ENCODE measurements around the gene ZNF595.
"Not testable (repeated sequence)": the region's sequence is repeated elsewhere in the genome, so short reads cannot be mapped to it uniquely, and the experiment has no call there.

DNA sequence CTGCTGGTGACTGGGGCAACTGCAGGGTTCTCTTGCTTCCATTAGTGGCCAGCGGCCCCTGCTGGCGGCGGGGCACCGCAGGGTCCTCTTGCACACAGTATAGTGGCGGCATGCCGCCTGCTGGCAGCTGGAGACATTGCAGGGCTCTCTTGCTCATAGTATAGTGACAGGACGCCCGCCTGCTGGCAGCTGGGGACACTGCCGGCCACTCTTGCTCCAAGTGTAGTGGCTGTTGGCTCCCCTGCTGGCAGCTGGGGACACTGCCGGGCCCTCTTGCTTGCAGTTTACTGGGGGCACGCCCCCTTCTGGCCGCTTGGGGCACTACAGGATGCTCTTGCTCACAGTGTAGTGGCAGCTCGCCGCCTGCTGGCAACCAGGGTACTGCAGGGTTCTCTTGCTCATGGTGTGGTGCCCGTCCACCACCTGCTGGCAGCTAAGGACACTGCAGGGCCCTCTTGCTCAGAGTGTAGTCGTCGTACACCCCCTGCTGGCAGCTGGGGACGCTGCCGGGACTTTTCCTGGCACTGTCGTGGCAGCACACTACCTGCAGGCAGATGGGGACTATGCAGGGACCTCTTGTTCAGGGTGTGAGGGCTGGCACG, 41.2 kb upstream of the ZNF595 start:
- not testable (repeated sequence) for TF ChIP-seq FOSL2 (IDR thresholded peaks at IDR 0.05; ENCODE audit: borderline replicate concordance, low read depth); POLR2AphosphoS5 (IDR thresholded peaks at IDR 0.05; ENCODE audit: low read depth, low read length); TEAD4 (IDR thresholded peaks at IDR 0.05; ENCODE audit: borderline replicate concordance, insufficient read depth); MXI1 (IDR thresholded peaks at IDR 0.05; ENCODE audit: low read depth, low read length); JUND (IDR thresholded peaks at IDR 0.05); NFIC (IDR thresholded peaks at IDR 0.05; ENCODE audit: borderline replicate concordance); GATA2 (CRISPR knock-in tag; IDR thresholded peaks at IDR 0.05)
- TF ChIP-seq, protein P1, sequence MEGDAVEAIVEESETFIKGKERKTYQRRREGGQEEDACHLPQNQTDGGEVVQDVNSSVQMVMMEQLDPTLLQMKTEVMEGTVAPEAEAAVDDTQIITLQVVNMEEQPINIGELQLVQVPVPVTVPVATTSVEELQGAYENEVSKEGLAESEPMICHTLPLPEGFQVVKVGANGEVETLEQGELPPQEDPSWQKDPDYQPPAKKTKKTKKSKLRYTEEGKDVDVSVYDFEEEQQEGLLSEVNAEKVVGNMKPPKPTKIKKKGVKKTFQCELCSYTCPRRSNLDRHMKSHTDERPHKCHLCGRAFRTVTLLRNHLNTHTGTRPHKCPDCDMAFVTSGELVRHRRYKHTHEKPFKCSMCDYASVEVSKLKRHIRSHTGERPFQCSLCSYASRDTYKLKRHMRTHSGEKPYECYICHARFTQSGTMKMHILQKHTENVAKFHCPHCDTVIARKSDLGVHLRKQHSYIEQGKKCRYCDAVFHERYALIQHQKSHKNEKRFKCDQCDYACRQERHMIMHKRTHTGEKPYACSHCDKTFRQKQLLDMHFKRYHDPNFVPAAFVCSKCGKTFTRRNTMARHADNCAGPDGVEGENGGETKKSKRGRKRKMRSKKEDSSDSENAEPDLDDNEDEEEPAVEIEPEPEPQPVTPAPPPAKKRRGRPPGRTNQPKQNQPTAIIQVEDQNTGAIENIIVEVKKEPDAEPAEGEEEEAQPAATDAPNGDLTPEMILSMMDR (IDR thresholded peaks at IDR 0.05), result not testable (repeated sequence)

All from SK-N-SH (cell line).